Effector CD4-positive, alpha-beta T cell (primary cell): ENCODE data around the gene SUPT5H.
"Not testable (repeated sequence)": the region's sequence is repeated elsewhere in the genome, so short reads cannot be mapped to it uniquely, and the experiment has no call there.

Source experiments
- DNase-seq: peaks from one replicate; pipeline ENCODE4 v3.0.0-alpha.2; 2020

The SUPT5H gene

DNA sequence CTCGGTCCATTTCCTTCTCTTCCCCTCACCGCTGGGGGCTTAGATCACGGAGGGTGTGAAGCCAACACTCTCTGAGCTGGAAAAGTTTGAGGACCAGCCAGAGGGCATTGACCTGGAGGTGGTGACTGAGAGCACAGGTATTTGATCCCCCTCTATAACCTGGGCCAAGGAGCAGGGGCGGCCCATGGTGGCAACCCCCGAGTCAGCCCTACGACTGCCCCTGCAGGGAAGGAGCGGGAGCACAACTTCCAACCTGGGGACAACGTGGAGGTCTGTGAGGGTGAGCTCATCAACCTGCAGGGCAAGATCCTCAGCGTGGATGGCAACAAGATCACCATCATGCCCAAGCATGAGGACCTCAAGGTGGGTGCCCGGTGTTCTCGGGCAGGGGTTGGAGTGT, 23.7 kb downstream of the SUPT5H start:
- no peak for DNase-seq

DNA sequence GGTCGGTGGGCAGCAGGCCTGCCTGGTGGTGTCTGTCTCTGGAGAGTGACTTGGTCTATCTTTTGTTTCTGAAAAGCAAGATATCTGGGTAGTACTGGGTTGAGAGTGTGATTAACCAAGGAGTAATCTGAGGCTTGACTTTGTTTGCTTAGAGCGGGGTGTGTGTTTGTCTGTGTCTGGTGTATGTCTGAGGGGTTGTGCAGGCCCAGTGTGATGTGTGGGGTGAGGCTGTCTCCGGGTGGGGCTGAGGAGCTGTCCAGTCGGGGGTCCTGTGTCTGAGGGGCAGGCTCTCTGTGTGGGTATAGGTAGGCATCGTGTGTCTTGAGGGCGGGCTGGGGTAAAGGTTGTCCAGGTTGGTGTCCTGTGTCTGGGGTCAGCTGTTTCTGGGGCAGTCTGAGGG, 24.2 kb downstream of the SUPT5H start:
- DNase-seq, result no peak

GRCh38 chr19:39470724-39471339, 25.4 kb downstream of the SUPT5H start:
- no peak for DNase-seq

DNA sequence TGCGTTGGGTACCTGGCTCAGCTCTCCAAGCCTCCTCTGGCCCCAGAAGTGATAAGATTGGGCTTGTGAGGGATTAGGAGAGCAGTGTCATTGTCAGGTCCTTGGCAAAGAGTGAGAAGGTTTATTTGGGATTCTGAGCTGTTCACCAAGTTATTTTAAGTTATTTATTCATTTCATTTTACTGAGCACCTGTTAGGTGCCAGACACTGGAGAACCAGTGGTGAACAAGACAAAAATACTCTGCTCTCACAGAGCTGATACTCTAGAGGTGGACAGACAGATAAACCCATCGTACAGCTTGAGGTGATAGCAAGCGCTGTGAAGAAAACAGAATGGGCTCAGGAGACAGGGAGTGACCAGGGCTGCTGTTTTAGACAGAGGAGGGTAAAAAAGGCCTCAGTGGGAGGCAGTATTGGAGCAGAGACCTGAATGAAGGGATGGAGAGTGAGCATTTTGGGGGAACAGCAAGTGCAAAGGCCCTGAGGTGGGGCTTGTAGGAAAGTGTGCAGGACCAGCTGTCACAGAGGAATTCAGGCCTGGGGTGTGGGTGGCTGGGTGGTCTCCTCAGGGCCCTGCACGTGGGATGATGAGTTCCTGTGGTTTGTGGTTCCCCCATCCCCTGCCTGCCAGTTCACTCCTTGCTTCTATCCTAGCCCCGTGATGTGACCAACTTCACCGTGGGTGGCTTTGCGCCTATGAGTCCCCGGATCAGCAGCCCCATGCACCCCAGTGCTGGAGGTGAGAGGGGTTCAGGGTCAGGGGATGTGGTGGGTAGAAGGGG, 26.6 kb downstream of the SUPT5H start:
- DNase-seq, result no peak

- DNase-seq, result no peak
These were observed 27.5 kb downstream of the SUPT5H start for GRCh38 chr19:39472746-39473442.

DNA sequence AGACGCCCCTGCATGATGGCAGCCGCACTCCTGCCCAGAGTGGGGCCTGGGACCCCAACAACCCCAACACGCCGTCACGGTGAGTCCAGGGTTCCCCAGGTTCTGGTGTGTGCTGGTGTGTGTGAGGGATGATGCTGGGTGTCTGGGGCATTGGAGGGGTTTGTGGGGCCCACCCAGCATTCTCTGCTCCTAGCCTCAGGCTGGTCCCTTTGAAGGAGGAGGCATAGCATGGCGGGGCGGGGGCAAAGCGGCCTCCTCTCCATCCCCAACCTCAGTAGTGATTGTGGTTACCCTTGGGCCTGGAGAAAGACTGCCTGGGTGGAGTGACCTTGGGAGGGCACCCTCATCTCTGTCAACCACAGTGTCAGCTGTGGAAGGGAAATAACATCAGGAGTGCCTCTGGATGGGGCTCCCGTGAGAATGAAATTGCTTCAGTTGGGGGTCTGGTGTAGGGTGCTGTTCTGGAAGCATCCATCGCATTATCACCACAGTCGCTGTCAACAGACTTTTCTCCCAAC, 28.1 kb downstream of the SUPT5H start:
- no peak for DNase-seq

DNA sequence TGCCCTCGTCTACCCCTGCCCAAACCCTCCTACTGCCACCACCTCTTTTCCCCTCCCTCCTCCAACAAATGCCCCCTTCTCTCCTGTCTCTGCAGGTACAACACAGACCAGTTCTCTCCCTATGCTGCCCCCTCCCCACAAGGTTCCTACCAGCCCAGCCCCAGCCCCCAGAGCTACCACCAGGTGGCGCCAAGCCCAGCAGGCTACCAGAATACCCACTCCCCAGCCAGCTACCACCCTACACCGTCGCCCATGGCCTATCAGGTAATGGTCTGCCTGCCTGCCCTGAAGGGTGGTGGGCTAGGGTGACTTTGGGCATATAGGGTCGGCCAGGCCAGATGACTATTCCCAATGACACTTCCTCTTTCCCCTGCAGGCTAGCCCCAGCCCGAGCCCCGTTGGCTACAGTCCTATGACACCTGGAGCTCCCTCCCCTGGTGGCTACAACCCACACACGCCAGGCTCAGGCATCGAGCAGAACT, 28.8 kb downstream of the SUPT5H start:
- peak; percentile 71 for DNase-seq

- DNase-seq, result no peak
These were observed 30.4 kb downstream of the SUPT5H start for GRCh38 chr19:39475748-39476147.

DNA sequence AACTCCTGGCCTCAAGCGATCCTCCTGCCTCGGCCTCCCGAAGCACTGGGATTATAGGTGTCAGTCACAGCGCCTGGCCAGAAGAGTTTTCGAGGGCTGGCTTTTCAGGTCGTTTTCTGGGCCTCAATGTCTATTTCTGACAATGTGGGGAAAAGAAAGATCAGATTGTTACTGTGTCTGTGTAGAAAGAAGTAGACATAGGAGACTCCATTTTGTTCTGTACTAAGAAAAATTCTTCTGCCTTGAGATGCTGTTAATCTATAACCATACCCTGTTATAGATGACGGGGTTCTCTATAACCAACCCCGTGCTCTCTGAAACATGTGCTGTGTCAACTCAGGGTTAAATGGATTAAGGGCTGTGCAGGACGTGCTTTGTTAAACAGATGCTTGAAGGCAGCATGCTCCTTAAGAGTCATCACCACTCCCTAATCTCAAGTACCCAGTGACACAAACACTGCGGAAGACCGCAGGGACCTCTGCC, 34.0 kb downstream of the SUPT5H start:
- DNase-seq, result not testable (repeated sequence)

DNA sequence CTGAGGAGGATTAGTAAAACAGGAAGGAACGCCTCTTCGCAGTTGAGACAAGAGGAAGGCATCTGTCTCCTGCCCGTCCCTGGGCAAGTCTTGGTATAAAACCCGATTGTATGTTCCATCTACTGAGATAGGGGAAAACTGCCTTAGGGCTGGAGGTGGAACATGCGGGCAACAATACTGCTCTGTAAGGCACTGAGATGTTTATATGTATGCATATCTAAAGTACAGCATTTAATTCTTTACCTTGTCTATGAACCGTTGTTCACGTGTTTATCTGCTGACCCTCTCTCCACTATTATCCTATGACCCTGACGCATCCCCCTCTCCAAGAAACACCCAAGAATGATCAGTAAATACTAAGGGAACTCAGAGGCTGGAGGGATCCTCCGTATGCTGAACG, 34.5 kb downstream of the SUPT5H start:
- no peak for DNase-seq

GRCh38 chr19:39480337-39481228, 35.2 kb downstream of the SUPT5H start, which contains the start of gene TIMM50:
Gene TIMM50 (plus strand): TSS chr19:39480838. CDS start chr19:39480854, 16 bp downstream.
- DNase-seq, result peak; percentile 97

DNA sequence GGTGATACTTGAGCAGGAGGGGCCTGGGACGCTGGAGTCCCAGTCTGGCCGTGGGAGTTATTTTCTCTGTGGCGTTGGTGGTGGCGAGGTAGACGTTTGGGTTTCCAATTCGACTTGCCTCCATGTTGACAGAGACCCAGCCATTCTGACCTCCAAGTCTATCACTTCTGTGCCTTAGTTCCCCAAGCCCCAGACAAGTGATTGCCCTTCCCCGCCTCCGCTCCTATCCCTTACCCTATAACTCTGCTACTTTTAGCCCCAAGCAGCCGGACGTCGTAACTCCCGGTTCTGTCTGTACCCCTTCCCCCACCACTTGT, 35.8 kb downstream of the SUPT5H start:
- DNase-seq, result no peak

GRCh38 chr19:39481676-39482075, 36.3 kb downstream of the SUPT5H start:
- no peak for DNase-seq

DNA sequence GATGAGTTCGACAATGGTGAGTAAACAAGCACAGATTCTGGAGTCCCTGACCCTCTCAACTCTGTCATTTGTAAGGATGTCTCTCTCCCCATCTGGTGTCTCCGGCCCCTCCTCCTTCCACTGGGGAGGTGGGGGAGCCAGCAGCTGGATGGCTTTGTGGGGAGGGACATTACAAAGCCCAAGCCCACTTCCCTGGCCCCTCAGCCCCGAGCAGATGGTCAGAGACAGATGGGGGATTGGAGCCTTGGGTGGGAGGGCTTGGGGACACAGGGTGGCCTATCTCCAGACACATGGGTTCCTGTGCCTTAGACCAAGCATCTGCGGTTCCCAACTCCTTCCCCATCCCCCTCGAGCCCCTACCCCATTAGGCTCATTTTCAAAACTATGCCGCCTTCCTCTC, 37.8 kb downstream of the SUPT5H start:
- DNase-seq, result no peak

GRCh38 chr19:39489756-39490155, 44.4 kb downstream of the SUPT5H start:
- no peak for DNase-seq

- no peak for DNase-seq
These were observed 46.8 kb downstream of the SUPT5H start for GRCh38 chr19:39492225-39492624.

DNA sequence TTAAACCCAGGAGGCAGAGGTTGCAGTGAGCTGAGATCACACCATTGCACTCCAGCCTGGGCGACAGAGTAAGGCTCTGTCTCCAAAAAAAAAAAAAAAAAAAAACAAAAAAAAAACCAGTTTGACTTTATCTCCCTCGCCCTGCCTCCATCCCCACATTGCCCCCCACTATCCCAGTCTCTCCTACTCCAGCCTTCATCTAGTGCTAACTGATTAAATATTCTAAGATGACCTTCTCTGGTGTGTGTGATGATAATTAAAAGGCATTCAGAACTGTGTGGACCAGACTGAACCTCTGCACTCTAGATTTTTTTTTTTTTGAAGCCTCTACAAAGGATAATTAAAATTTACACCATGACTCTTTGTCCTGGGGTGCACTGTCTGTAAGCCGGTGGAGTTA, 47.4 kb downstream of the SUPT5H start:
- no peak for DNase-seq

DNA sequence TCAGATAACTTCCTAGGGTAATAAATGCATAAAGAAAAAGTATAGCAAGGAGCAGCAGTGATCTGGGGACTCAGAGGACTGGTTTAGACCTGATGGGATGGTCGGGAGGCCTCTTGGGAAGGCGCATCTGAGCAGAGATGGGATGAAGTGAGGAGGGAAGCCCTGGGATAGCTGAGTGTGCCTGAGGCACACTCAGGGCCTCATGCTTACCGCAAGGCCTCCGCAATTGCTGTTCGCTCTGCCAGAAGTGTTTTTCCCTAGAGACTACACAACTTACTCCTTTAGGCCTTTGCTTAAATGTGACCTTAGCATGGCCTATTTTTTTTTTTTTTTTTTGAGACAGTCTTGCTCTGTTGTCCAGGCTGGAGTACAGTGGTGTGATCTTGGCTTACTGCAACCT, 49.3 kb downstream of the SUPT5H start:
- no peak for DNase-seq

DNA sequence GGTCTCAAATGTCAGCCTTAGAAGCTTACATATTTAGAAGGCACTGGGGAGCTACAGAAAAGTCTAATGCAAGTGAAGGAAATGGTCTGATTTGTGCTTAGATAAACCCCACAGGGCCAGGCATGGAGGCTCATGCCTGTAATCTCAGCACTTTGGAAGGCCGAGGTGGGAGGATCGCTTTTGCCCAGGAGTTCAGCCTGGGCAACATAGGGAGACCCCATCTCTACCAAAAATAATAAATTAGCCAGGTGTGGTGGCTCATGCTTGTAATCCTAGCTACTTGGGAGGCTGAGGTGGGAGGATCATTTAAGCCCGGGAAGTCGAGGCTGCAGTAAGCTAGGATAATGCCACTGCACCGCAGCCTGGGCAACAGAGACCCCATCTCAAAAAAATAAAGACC, 50.7 kb downstream of the SUPT5H start:
- no peak for DNase-seq

DNA sequence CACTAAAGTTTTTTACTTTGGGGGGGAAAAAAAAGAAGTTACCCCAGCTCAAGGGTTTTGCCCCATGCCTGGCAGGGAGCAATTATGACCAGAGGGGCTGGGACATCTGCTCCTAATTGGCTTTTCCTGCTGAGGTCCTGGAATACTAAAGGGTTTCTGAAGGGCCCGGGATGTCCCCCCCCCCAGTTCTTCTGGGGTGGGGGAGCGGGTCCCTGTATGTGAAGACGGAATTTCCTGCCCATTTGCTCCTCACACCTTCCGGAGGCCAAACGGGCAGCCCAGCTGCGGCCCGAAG, 52.3 kb downstream of the SUPT5H start:
- no peak for DNase-seq

GRCh38 chr19:39497996-39498797, 52.8 kb downstream of the SUPT5H start:
- no peak for DNase-seq
